ENCODE measurements around the gene PCGF5.
A peak's percentile ranks its signal among the peaks of the same experiment; 100 is the strongest.
"Not testable (repeated sequence)": the region's sequence is repeated elsewhere in the genome, so short reads cannot be mapped to it uniquely, and the experiment has no call there.

The PCGF5 gene

DNA sequence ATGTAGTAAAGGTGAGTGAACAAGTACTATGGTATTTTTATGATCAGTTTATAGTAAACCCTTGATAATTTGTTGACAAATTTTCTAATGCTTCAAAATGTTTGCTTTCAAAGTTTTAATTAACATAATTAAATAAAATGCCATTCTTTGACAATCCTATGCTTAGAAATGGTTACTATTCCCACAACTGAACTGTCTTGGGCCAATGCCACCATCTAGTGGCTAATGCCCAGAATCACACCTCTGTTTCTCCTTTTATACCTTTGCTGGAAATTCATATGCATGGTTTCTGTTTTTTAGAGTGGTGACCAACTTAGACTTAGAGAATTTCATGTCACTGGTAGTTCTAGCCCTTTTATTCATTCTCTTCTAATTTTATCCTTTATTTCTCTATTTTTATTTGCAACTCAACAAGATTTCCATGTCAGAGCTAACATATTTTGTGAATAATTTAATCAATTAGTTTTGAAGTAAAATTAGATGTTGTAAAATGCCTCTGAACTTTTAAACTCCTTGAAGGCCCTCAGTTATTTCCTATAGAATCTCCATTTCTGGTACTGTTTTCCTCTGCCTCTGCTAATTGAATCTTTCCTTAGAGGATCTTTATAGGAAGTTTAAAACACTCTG, 31.1 kb downstream of the PCGF5 start:
- Histone ChIP-seq H3K27me3 (ENCODE audit: insufficient read depth, poor library complexity, severe bottlenecking) (no peaks in the 10 kb centered on the region), H3K27ac (ENCODE audit: poor library complexity, severe bottlenecking) (no peak overlapping the region), H3K4me3 (ENCODE audit: severe bottlenecking) (no peak overlapping the region), H3K4me1 (ENCODE audit: insufficient read depth, poor library complexity, severe bottlenecking) (no peaks in the 10 kb centered on the region), H3K9me3 (ENCODE audit: severe bottlenecking) (no peaks in the 10 kb centered on the region), H3K36me3 (ENCODE audit: low read depth) (peaks cover 18% of the 10 kb centered on the region)
- DNase-seq (ENCODE audit: low spot score) (no peak), ATAC-seq (ENCODE audit: low read depth) (peak; percentile 46; the same call in 1 of the 3 replicates)
- TF ChIP-seq, protein P1, sequence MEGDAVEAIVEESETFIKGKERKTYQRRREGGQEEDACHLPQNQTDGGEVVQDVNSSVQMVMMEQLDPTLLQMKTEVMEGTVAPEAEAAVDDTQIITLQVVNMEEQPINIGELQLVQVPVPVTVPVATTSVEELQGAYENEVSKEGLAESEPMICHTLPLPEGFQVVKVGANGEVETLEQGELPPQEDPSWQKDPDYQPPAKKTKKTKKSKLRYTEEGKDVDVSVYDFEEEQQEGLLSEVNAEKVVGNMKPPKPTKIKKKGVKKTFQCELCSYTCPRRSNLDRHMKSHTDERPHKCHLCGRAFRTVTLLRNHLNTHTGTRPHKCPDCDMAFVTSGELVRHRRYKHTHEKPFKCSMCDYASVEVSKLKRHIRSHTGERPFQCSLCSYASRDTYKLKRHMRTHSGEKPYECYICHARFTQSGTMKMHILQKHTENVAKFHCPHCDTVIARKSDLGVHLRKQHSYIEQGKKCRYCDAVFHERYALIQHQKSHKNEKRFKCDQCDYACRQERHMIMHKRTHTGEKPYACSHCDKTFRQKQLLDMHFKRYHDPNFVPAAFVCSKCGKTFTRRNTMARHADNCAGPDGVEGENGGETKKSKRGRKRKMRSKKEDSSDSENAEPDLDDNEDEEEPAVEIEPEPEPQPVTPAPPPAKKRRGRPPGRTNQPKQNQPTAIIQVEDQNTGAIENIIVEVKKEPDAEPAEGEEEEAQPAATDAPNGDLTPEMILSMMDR (IDR thresholded peaks at IDR 0.05; ENCODE audit: poor library complexity, severe bottlenecking) = peak; percentile 93

- ATAC-seq (ENCODE audit: low read depth) = no peak
- TF ChIP-seq, protein P1 (IDR thresholded peaks at IDR 0.05; ENCODE audit: poor library complexity, severe bottlenecking) = no peak
These were observed 32.8 kb downstream of the PCGF5 start for GRCh38 chr10:91253300-91253699.

DNA sequence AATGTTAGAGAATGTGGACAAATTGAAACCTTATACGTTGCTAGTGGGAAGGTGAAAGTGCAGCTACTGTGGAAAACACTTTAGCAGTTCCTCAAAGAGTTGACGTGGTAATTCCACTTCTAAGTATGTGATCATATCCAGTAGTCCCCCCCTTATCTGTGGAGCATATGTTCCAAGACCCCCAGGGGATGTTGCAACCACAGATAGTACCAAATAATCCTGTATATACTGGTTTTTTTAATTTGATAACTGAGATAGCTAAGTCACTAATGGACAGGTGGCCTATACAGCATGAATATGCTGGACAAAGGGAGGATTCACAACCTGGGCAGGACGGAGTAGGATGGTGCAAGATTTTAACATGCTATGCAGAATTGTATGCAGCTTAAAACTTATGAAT, 36.8 kb downstream of the PCGF5 start:
- Histone ChIP-seq H3K36me3 (ENCODE audit: low read depth) (peaks cover 7% of the 10 kb centered on the region), H3K4me1 (ENCODE audit: insufficient read depth, poor library complexity, severe bottlenecking) (no peaks in the 10 kb centered on the region), H3K4me3 (ENCODE audit: severe bottlenecking) (no peak overlapping the region), H3K27ac (ENCODE audit: poor library complexity, severe bottlenecking) (no peak overlapping the region), H3K27me3 (ENCODE audit: insufficient read depth, poor library complexity, severe bottlenecking) (no peaks in the 10 kb centered on the region), H3K9me3 (ENCODE audit: severe bottlenecking) (no peaks in the 10 kb centered on the region)
- TF ChIP-seq, protein P1 (IDR thresholded peaks at IDR 0.05; ENCODE audit: poor library complexity, severe bottlenecking) = no peak
- ATAC-seq (ENCODE audit: low read depth) = no peak
- DNase-seq (ENCODE audit: low spot score) = no peak

More at GRCh38 chr10:91253300-91253699, 32.8 kb downstream of the PCGF5 start:
- no peak overlapping the region for H3K27ac ChIP-seq (ENCODE audit: poor library complexity, severe bottlenecking)
- H3K4me3 ChIP-seq (ENCODE audit: severe bottlenecking) = no peak overlapping the region
- no peaks in the 10 kb centered on the region for H3K27me3 ChIP-seq (ENCODE audit: insufficient read depth, poor library complexity, severe bottlenecking)
- no peak for DNase-seq (ENCODE audit: low spot score)
- H3K9me3 ChIP-seq (ENCODE audit: severe bottlenecking) = no peaks in the 10 kb centered on the region
- peaks cover 18% of the 10 kb centered on the region for H3K36me3 ChIP-seq (ENCODE audit: low read depth)
- H3K4me1 ChIP-seq (ENCODE audit: insufficient read depth, poor library complexity, severe bottlenecking) = no peaks in the 10 kb centered on the region

DNA sequence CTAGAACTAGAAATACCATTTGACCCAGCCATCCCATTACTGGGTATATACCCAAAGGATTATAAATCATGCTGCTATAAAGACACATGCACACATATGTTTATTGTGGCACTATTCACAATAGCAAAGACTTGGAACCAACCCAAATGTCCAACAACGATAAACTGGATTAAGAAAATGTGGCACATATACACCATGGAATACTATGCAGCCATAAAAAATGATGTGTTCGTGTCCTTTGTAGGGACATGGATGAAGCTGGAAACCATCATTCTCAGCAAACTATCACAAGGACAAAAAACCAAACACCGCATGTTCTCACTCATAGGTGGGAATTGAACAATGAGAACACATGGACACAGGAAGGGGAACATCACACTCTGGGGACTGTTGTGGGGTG, 40.0 kb downstream of the PCGF5 start:
- H3K4me3 ChIP-seq (ENCODE audit: severe bottlenecking); H3K4me1 ChIP-seq (ENCODE audit: insufficient read depth, poor library complexity, severe bottlenecking); ATAC-seq (ENCODE audit: low read depth); H3K9me3 ChIP-seq (ENCODE audit: severe bottlenecking); H3K36me3 ChIP-seq (ENCODE audit: low read depth); H3K27me3 ChIP-seq (ENCODE audit: insufficient read depth, poor library complexity, severe bottlenecking); H3K27ac ChIP-seq (ENCODE audit: poor library complexity, severe bottlenecking); DNase-seq (ENCODE audit: low spot score): not testable (repeated sequence)

GRCh38 chr10:91271886-91272285, 51.4 kb downstream of the PCGF5 start:
- H3K36me3 ChIP-seq (ENCODE audit: low read depth) = no peaks in the 10 kb centered on the region
- ATAC-seq (ENCODE audit: low read depth) (no peak), DNase-seq (ENCODE audit: low spot score) (no peak)
- H3K27ac ChIP-seq (ENCODE audit: poor library complexity, severe bottlenecking) = no peak overlapping the region
- H3K27me3 ChIP-seq (ENCODE audit: insufficient read depth, poor library complexity, severe bottlenecking) = no peaks in the 10 kb centered on the region
- no peak overlapping the region for H3K4me3 ChIP-seq (ENCODE audit: severe bottlenecking)
- no peaks in the 10 kb centered on the region for H3K4me1 ChIP-seq (ENCODE audit: insufficient read depth, poor library complexity, severe bottlenecking)
- TF ChIP-seq, protein P1 (IDR thresholded peaks at IDR 0.05; ENCODE audit: poor library complexity, severe bottlenecking) = no peak
- H3K9me3 ChIP-seq (ENCODE audit: severe bottlenecking) = no peaks in the 10 kb centered on the region
